GM19372 (cell line): ENCODE measurements around the gene PXN.
A peak's percentile ranks its signal among the peaks of the same experiment; 100 is the strongest.

Experiments
- ATAC-seq: cut with Tn5 transposase; IDR thresholded peaks from one replicate; pipeline ENCODE4 v1.9.1; 2021; ENCODE audit warnings: mild to moderate bottlenecking, low read depth, moderate library complexity; ENCODE audit not compliant: unreplicated experiment

The PXN gene

GRCh38 chr12:120265473-120266179, at the start of gene PXN:
TSS of gene PXN (minus strand) at chr12:120265730. CDS start at chr12:120265629, 101 bp downstream.
- ATAC-seq, result peak; percentile 72

GRCh38 chr12:120314220-120314619, 48.7 kb upstream of the PXN start:
- no peak for ATAC-seq

DNA sequence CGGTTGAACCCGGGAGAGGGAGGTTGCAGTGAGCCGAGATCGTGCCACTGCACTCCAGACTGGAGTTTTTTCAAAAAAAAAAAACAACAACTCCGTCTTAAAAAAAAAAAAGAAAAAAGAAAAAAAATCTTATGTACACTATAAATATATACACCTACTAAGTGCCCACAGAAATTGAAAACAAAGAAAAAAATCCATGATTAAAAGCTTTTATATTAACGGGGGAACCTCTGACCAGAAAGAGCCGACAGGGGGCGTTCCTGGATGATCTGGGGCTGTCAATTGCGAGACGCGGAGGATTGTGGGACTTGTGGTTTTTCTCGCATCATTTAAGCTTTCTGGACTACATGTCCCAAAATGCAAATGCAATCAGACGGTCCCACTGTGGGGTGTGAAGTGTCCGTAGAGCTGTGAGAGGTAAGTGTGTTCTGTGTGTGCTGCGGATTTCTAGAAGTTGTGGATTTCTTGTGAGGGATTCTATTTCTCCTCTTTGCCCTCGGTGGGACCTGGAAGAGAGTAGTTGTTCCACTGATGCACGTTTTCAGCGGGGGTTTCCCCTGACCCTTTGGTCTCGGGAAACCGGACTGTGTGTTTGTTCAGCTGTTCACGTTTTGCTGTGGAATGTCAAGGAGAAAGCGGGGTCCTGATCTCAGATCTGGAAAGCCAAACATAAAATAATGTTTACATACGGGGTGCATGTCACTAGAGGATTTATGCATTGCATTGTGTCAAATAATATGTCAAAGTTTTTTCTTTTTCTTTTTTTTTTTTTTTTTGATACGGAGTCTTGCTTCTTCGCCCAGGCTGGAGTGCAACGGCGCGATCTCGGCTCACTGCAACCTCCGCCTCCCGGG, 36.7 kb upstream of the PXN start, which contains the start of gene SIRT4:
TSS of gene SIRT4 (plus strand) at position 360 of the 854 bp plus-strand sequence. CDS start 1,241 bp downstream, outside the sequence.
- ATAC-seq, result peak; percentile 98

GRCh38 chr12:120292661-120293531, 27.4 kb upstream of the PXN start, which contains the start of gene RNU4-1:
TSS of gene RNU4-1 (minus strand) at chr12:120293237.
- peak; percentile 47 for ATAC-seq

- ATAC-seq, result peak; percentile 9
Measured at GRCh38 chr12:120292411-120292660, 26.8 kb upstream of the PXN start.

GRCh38 chr12:120290609-120291305, 25.2 kb upstream of the PXN start:
- ATAC-seq, result no peak

DNA sequence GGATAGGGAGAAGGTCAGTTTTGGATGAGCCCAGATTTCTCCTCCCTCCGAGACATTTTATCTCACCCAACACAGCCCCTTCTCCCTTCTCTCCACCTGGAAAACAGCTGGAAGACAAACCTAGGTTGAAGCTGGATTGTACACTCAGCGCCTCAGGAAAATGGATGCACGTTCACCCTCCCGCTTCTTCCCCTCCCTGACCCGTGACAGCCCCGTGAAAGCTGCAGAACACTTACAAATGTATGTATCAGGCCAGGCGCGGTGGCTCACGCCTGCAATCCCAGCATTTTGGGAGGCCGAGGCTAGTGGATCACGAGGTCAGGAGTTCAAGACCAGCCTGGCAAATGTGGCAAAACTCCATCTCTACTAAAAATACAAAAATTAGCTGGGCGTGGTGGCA, 22.0 kb upstream of the PXN start:
- no peak for ATAC-seq

GRCh38 chr12:120286768-120287490, 21.4 kb upstream of the PXN start:
- ATAC-seq, result no peak

DNA sequence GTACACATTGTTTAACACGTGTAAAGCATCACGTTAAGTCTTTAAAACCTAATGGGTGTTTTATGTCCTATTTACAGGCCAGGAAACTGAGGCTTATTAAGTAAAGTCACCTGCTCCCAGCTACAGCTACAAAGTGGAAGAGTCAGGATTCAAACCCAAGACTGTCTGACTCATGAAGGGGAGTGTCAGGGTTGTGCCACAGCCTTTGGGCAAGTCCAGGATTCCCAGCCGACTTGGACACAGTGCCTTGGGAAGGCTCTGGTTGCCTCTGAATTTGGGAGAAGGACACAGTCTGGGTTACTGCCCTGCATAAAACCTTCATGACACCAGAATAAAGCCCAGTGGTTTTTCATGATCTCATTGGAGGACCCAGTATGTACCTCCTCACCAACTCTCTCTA, 18.9 kb upstream of the PXN start:
- ATAC-seq, result no peak

- ATAC-seq, result no peak
Measured at GRCh38 chr12:120283318-120283717, 17.8 kb upstream of the PXN start.

DNA sequence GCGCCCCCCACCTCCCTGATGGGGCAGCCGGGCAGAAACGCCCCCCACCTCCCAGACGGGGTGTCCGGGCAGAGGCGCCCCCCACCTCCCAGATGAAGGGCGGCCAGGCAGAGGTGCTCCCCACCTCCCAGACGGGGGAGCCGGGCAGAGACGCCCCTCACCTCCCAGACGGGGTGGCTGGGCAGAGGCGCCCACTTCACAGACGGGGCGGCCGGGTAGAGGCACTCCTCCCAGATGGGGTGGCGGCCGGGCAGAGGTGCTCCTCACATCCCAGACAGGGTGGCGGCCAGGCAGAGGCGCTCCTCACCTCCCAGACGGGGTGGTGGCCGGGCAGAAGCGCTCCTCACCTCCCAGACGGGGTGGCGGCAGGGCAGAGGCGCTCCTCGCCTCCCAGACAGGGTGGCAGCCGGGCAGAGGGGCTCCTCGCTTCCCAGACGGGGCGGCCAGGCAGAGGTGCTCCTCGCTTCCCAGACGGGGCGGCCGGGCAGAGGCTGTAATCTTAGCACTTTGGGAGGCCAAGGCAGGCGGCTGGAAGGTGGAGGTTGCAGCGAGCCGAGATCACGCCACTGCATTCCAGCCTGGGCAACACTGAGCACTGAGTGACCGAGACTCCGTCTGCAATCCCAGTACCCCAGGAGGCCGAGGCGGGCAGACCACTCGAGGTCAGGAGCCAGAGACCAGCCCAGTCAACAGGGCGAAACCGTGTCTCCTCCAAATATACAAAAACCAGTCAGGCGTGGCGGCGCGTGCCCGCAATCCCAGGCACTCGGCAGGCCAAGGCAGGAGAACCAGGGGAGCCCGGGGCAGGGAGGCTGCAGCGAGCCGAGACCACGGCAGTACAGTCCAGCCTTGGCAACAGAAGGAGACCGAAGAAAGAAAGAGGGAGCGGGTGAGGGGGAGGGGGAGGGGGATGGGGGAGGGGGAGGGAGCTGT, 12.9 kb upstream of the PXN start:
- ATAC-seq, result no peak

GRCh38 chr12:120276734-120277133, 11.2 kb upstream of the PXN start:
- ATAC-seq, result no peak

- no peak for ATAC-seq
Measured at GRCh38 chr12:120267736-120268135, 2.2 kb upstream of the PXN start.

DNA sequence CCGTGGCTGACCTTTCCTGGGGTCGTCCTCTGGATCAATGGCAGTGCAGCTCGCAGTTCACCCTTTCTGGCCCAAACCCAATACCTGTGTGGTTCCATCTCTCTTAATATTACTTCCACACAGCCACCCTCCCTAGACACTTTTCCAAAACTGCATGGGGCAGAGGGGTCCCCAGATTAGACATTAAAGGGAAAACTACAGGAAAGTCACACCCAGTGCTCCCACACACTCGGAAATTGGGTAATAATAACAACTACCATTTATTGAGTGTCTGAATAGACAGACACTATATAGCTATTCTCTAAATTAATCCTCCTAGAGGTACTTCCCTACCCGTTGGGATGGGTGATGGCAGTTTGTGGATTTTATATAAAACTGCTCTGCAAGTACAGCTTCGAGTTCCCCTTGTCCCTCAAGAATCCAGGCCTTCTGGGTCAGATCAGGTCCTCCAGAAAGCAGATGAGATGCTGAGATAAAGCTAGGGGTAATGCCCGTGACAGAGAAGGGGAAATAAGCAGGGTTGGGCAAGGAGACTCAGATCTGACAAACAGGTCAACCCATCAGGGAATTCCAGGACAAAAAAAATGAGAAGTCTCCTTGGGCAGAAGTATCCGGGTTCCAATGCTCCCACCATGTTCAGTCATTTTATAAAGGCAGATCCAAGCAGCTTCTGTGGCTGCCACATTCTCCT, 795 bp upstream of the PXN start:
- no peak for ATAC-seq

GRCh38 chr12:120264904-120265472, 542 bp downstream of the PXN start:
- ATAC-seq, result no peak

DNA sequence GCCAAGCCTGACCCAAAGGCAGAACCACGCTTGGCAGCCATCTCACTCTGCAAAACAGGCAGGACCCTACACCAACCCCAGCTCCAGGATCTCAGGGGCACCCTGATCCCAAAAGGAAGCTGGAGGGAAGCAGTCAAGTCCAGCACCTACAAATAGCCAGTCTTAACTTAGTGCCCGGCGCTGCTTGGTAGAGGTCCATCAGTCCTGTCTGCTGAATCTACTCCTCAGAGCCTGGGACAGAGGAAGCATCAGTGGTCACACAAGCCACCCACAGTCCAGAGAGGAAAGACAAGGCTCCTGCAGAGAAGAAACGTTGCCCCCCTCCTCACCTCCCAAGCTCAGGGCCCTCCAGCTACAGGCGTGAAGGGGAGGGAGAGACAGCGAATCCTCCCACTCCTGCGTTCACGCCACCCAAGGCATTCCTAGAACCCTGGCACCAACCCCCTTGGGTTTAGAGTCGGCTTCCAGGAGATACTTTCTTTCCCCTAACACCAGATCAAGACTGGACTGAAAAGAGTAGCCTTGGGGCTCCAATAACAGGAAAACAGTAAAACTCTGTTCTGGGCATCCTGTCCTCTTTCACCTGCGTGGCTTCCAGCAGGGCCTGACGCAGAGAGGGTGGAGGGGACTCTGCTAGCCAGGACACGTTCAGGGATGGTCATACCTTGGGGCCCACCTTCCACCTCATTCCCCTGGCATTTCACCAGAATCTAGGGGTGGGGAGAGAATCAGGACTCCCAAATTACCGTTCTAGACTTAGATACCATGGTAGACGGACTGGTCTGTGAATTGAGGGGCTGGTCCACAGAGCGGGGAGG, 1.2 kb downstream of the PXN start:
- ATAC-seq, result no peak

DNA sequence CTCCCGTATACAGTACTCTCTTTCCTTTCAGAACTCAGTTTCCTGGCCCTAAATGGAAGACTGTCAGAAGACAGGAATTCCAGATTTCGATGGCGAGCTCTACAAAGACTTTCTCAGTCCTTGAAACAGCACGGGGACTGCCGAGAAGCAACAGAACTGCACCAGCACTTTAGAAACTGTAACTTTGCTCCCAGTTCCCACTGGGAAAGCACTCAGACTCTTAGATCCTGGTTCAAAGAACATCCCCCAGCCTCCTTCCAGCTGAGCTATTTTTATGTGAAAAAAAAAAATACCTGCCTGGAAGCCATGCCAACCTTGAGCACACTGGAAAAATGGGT, 1.8 kb downstream of the PXN start:
- no peak for ATAC-seq
